ENCODE measurements around the gene AP3B2.

- TF ChIP-seq CTCF (IDR thresholded peaks at IDR 0.05) (no peak), EP300 (IDR thresholded peaks at IDR 0.05; ENCODE audit: low read depth) (no peak)
Measured at GRCh38 chr15:82650046-82650670, 59.5 kb downstream of the AP3B2 start.

Data from transverse colon (tissue), 3 donors.